ENCODE results near the gene TMEM191C.
"Not testable (repeated sequence)": the region's sequence is repeated elsewhere in the genome, so short reads cannot be mapped to it uniquely, and the experiment has no call there.

Gene TMEM191C

DNA sequence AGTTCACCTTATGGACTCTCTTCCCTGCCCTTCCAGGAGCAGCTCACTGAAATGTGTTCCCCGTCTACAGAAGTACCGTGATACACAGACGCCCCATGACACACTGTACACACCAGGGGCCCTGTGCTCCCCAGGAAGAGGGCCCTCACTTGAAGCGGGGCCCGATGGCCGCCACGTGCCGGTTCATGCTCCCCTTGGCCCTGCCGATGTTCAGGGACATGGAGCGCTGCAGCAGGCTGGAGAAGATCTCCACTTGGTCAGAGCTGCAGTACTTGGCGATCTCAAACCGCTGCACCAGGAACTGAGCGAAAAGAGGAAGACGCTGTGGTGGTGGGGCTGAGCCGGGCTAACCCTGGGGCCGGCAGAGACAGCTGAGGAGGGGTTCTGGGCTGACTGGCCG, 20.5 kb downstream of the TMEM191C start:
- DNase-seq: not testable (repeated sequence)

DNA sequence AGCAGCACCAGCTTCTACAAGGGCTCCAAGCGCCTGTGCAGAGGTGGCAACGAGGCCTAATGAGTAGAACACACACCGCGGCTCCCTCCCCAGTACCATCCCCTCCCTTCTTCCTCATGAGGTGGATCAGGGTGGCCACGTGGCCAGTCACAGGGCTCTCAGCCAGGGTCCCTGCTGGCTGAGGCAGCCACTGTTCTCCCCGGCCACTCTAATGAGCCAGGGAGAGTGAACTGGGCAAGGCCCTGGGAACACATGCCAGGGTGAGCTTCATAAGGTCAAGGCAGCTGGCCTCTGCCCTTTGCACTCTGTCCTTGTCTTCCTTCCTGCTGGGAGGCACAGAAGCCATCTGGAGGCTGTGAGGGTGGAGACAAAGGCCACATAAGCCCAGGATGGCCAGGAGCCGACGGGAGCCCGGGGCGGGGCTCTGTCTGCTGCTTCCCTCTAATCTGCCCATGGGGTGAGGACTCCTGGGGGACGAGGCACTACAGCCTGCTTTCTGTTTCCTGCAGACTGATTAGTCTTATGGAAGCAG, 22.0 kb downstream of the TMEM191C start:
- DNase-seq: not testable (repeated sequence)

- DNase-seq: not testable (repeated sequence)
Measured at GRCh38 chr22:21490556-21490955, 23.4 kb downstream of the TMEM191C start.

DNA sequence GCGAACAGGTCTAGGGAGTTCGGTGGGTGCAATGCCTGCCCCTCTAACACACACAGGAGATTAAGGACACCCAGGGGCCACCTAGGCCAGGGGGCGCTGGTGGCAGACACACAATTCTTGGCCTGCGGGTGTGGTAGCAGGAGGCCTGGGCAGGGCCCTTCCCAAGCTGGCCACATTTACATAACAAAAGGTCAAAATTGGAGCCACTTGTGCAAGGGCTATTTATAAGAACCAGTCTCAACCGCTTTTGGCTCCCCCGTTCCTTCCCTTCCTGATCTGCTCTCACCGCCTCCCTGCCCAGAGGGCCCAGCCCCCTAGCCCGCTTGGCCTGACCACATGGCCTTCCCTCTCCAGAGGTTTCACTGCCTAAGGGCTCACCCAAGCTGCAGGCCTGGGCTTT, 25.1 kb downstream of the TMEM191C start:
- not testable (repeated sequence) for DNase-seq

GRCh38 chr22:21493789-21494782, 26.9 kb downstream of the TMEM191C start:
- not testable (repeated sequence) for DNase-seq

DNA sequence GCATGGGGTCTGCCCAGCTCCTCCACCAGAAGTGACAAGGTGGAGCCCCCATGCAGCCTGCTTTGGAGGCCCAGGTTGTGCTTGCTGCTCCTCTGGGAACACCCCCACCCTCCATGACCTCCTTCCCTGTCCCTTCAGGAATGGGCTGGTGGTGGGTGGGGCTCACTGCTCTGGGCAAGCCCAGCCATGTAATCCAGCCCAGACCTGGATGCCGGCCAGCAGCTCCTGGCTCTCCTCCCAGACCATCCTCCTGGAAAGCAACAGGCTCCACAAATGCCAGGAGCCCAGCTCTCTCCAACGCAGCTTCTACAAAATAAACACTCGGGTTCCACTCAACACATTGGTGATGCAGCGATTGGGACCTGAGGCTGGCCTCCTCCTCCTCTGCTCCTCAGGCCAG, 30.8 kb downstream of the TMEM191C start:
- DNase-seq: not testable (repeated sequence)

DNA sequence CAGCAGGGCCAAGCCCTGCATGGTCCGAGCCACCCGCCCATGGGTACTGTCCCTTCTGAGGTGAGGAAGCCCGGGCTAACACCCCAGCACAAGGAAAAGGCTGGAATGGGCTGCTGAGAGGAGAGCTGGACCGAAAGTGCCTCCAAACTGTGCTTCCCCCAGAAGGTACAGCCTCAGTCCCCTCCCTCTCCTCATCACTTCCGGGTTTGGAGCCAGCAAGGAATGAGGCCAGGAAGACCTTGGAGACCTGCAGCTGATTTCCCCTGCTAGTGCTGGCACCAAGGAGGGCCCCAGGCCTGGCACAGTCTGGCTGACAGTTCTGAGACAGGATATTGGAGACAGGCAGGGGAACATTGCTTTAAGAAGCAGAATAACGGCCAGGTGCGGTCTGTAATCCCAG, 31.3 kb downstream of the TMEM191C start:
- not testable (repeated sequence) for DNase-seq

- DNase-seq: not testable (repeated sequence)
Measured at GRCh38 chr22:21499623-21500506, 32.7 kb downstream of the TMEM191C start.

DNA sequence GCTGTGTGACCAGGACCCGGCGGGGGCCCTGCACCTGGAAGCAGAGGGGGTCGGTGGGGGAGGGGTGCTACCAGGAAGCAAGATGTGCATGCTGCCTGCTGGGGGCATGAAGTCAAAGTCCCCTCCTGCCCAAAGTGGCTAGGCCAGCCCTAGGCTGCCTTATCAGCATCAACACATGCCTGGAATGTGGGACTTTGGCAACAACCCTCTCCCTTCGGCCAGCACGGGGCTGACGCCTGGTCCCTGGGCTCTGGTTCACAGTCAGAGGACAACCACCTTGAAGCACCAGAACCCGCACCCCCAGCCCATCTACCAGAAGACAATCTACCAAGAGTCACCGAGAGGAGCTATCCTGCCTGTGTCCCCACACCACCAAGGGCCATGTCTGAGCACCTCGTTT, 43.2 kb downstream of the TMEM191C start:
- not testable (repeated sequence) for DNase-seq

- not testable (repeated sequence) for DNase-seq
Measured at GRCh38 chr22:21512022-21512421, 44.8 kb downstream of the TMEM191C start.

DNA sequence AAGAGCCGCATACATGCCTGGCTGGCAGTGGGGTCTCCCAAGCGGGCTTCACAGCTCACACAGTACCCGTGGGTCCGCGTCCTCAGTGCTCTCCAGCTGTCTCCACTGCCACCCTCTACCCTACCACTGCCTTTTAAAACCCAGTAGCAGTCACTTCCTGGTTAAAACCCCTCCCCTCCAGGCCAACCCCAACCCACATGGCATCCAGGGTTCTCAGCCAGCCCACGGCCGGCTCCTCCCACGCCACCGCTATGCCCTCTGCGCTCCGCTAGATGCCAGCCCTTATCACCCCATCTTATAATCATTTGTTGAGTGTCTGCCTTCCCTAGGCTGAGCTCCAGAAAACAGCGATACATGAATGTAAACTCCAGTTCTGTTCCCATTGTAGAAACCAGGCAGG, 46.9 kb downstream of the TMEM191C start:
- not testable (repeated sequence) for DNase-seq

GRCh38 chr22:21515234-21515633, 48.0 kb downstream of the TMEM191C start:
- DNase-seq: not testable (repeated sequence)

GRCh38 chr22:21516522-21516921, 49.3 kb downstream of the TMEM191C start:
- not testable (repeated sequence) for DNase-seq

GRCh38 chr22:21516970-21517764, 50.0 kb downstream of the TMEM191C start:
- DNase-seq: not testable (repeated sequence)
